Effector memory CD4-positive, alpha-beta T cell (primary cell): ENCODE data around the gene SEC24D.
"Not testable (repeated sequence)": the region's sequence is repeated elsewhere in the genome, so short reads cannot be mapped to it uniquely, and the experiment has no call there.

ENCODE experiments used
- DNase-seq, 3 donors: peaks; one replicate each; pipeline ENCODE4 v3.0.0-alpha.2; 2020
- H3K27ac ChIP-seq: 2 replicates; pipeline ENCODE4 v1.7.0; 2013; ENCODE audit warnings: mild to moderate bottlenecking, low read length, moderate library complexity; ENCODE audit not compliant: insufficient read depth, poor library complexity, severe bottlenecking
- H3K27me3 ChIP-seq: replicated peaks from 2 replicates; pipeline ENCODE4 v1.7.0; 2013; ENCODE audit warnings: mild to moderate bottlenecking, low read length; ENCODE audit not compliant: insufficient read depth, control insufficient read depth, poor library complexity, severe bottlenecking
- H3K36me3 ChIP-seq: 2 replicates; pipeline ENCODE4 v1.7.0; 2013; ENCODE audit warnings: mild to moderate bottlenecking, low read length, moderate library complexity; ENCODE audit not compliant: control insufficient read depth, insufficient read depth
- H3K4me1 ChIP-seq: 2 replicates; pipeline ENCODE4 v1.7.0; 2013; ENCODE audit warnings: low read length, mild to moderate bottlenecking; ENCODE audit not compliant: control insufficient read depth, insufficient read depth, poor library complexity, severe bottlenecking
- H3K4me3 ChIP-seq: 2 replicates; pipeline ENCODE4 v1.7.0; 2013; ENCODE audit warnings: low read length, low read depth, mild to moderate bottlenecking; ENCODE audit not compliant: insufficient read depth, poor library complexity, severe bottlenecking
- H3K9me3 ChIP-seq: 2 replicates; pipeline ENCODE4 v1.7.0; 2013; ENCODE audit warnings: mild to moderate bottlenecking, low read length, moderate library complexity; ENCODE audit not compliant: control insufficient read depth

The SEC24D gene

DNA sequence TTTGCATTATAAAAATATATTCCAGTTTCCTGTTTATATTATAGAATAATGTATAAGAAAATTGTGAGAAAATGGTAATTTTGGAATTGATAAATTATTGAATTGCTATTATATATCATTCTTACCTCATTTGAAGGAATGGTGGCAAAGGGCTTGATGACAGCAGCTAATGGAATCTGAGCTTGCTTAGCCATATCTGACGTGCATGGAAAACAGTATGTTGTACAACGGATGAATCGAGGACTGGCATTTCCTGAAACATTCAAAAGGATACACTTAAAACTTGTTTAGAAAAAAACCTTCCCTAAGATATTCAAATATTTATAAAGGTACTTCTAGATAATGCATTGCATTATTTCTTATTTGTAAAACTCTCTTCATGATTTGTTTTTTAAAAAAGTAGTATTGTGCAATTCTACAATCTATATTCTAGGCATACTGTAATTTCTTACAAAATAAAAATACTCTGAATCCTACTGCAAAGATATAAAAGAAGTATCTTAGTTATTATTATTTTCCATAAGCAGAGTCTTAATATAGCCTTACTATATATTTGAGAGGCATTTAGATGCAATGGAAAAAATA, 38.3 kb downstream of the SEC24D start:
- Histone ChIP-seq H3K36me3 (peaks cover 34% of the 10 kb centered on the region), H3K27ac (no peak overlapping the region), H3K9me3 (no peaks in the 10 kb centered on the region), H3K27me3 (no peaks in the 10 kb centered on the region), H3K4me3 (no peak overlapping the region), H3K4me1 (no peaks in the 10 kb centered on the region)
- DNase-seq: no peak

DNA sequence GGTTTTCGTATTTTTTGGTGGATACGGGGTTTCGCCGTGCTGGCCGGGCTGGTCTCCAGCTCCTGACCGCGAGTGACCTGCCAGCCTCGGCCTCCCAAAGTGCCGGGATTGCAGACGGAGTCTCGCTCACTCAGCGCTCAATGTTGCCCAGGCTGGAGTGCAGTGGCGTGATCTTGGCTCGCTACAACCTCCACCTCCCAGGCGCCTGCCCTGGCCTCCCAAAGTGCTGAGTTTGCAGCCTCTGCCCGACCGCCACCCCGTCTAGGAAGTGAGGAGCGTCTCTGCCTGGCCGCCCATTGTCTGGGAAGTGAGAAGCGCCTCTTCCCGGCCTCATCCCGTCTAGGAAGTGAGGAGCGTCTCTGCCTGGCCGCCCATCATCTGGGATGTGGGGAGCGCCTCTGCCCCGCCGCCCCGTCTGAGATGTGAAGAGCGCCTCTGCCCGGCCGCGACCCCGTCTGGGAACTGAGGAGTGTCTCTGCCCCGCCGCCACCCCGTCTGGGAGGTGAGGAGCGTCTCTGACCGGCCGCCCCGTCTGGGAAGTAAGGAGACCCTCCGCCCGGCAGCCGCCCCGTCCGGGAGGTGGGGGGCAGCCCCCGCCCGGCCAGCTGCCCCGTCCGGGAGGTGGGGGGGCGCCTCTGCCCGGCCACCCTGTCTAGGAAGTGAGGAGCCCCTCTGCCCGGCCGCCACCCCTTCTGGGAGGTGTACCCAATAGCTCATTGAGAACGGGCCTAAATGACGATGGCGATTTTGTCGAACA, 44.1 kb downstream of the SEC24D start:
- not testable (repeated sequence) for H3K27ac ChIP-seq, H3K4me1 ChIP-seq, H3K4me3 ChIP-seq, DNase-seq, H3K27me3 ChIP-seq, H3K9me3 ChIP-seq
- peaks cover 16% of the 10 kb centered on the region for H3K36me3 ChIP-seq

DNA sequence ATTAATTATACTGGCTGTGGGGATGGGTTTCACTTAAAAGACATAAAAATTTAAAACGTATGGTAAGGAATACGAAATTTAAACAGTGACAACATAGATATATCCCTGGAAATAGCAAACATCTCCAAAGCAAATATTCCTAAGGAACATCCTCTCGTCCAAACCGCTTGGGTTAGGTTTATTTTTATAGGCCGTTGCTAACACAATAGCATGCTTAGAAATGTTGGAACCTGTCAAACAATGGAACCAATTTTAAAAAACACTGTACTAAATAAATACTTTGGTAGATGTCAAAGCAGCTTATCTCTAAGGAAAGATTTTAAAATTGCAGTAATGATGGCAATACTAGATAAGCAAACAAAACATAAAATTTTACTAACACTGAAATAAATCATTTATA, 45.4 kb downstream of the SEC24D start:
- Histone ChIP-seq H3K27ac (no peak overlapping the region), H3K9me3 (no peaks in the 10 kb centered on the region), H3K27me3 (no peaks in the 10 kb centered on the region), H3K4me1 (no peaks in the 10 kb centered on the region), H3K4me3 (no peak overlapping the region), H3K36me3 (peaks cover 2% of the 10 kb centered on the region)
- DNase-seq: no peak

DNA sequence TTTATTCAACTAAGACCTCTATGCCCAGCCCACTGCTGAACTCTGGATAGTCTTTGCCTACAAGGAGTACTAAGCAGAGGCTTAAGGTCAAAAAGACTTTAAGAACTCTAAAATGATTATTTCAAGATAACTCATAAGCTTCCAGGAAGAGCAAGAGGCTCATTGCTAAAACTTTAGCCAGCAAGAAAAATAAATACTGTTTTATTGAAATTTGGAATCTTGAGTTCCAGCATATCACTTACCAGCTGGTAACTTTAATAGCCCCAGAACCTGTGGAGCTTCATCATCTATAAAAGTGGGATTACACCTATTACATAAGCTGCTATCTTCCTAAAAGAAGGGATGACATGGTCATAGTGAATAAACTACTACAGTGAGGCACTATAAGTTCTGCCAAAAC, 47.0 kb downstream of the SEC24D start:
- Histone ChIP-seq H3K36me3 (no peaks in the 10 kb centered on the region), H3K27me3 (no peaks in the 10 kb centered on the region), H3K27ac (no peak overlapping the region), H3K9me3 (no peaks in the 10 kb centered on the region), H3K4me1 (no peaks in the 10 kb centered on the region), H3K4me3 (no peak overlapping the region)
- no peak for DNase-seq

DNA sequence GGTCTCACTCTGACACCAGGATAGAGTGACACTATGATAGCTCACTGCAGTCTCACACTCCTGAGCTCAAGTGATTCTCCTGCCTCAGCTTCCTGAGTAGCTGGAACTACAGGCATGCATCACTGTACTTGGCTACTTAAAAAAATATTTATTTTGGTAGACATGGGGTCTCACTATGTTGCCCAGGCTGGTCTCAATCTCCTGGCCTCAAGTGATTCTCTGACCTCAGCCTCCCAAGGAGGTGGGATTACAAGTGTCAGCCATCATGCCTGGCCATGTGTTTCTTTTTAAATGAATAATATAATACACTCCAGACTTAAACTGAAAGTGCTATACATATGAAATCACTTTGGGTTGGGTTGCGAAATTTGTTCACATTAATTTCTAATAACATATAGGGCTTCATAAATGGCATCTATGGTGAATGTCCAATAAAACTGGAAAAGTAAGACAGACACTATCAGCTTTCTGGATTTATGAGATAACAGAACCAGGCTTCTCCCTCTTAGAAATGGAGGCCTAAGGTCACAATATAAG, 48.0 kb downstream of the SEC24D start:
- no peaks in the 10 kb centered on the region for H3K9me3 ChIP-seq
- H3K4me1 ChIP-seq: no peaks in the 10 kb centered on the region
- no peak overlapping the region for H3K27ac ChIP-seq
- no peak for DNase-seq
- no peaks in the 10 kb centered on the region for H3K36me3 ChIP-seq
- no peaks in the 10 kb centered on the region for H3K27me3 ChIP-seq
- no peak overlapping the region for H3K4me3 ChIP-seq

DNA sequence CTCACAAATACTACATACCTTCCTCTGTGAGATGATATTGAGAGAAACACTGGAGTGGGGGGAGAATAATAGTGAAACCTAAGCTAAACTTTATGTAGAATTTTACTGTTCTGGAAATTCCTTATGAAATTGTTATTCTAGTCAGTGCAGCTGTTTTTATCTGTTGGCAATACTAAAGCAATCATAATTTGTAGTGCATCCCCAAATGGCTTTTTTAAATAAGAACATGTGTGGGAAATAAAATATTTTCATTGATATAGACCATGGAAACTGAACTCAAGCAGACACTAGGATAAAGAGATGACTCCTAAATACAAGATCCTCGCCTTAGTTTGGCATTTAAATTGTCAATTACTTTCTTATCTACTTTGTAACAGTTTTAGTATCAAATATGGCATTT, 51.1 kb downstream of the SEC24D start:
- Histone ChIP-seq H3K9me3 (no peaks in the 10 kb centered on the region), H3K4me3 (no peak overlapping the region), H3K27ac (no peak overlapping the region), H3K4me1 (no peaks in the 10 kb centered on the region), H3K27me3 (no peaks in the 10 kb centered on the region), H3K36me3 (no peaks in the 10 kb centered on the region)
- DNase-seq: no peak

DNA sequence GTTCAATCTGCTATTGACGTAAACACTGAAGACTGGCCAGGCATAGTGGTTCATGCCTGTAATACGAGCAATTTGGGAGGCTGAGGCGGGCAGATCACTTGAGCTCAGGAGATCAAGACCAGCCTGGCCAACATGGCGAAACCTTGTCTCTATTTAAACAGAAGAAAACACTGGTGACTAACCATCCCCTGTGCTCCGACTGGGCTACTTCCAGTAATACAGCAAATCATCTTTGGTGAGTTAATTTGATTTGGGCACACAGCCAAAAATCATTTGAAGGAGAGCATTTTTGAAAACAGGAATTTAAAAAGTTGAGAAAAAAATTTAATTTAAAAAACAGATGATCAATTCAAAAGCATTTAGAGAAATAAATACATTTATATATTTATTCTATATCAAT, 52.0 kb downstream of the SEC24D start:
- Histone ChIP-seq H3K4me3 (no peak overlapping the region), H3K36me3 (no peaks in the 10 kb centered on the region), H3K9me3 (no peaks in the 10 kb centered on the region), H3K4me1 (no peaks in the 10 kb centered on the region), H3K27ac (no peak overlapping the region), H3K27me3 (no peaks in the 10 kb centered on the region)
- DNase-seq: no peak

DNA sequence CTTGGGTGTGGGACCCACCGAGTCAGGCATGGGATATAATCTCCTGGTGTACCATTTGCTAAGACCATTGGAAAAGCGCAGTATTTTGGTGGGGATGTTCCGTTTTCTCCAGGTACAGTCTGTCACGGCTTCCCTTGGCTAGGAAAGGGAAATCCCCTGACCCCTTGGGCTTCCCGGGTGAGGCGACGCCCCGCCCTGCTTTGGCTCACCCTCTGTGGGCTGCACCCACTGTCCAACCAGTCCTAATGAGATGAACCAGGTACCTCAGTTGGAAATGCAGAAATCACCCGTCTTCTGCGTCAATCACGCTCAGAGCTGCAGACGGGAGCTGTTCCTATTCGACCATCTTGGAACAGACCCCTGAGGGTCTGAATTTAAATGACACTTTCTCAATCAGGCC, 53.0 kb downstream of the SEC24D start:
- not testable (repeated sequence) for DNase-seq, H3K9me3 ChIP-seq, H3K27ac ChIP-seq, H3K4me1 ChIP-seq, H3K27me3 ChIP-seq, H3K4me3 ChIP-seq, H3K36me3 ChIP-seq

DNA sequence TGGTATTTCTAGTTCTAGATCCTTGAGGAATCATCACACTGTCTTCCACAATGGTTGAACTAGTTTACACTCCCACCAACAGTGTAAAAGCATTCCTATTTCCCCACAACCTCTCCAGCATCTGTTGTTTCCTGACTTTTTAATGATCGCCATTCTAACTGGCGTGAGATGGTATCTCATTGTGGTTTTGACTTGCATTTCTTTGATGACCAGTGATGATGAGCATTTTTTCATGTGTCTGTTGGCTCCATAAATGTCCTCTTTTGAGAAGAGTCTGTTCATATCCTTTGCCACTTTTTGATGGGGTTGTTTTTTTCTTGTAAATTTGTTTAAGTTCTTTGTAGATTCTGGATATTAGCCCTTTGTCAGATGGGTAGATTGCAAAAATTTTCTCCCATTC, 58.3 kb downstream of the SEC24D start:
- H3K27me3 ChIP-seq, H3K9me3 ChIP-seq, H3K4me1 ChIP-seq, H3K27ac ChIP-seq, H3K36me3 ChIP-seq, DNase-seq, H3K4me3 ChIP-seq: not testable (repeated sequence)

DNA sequence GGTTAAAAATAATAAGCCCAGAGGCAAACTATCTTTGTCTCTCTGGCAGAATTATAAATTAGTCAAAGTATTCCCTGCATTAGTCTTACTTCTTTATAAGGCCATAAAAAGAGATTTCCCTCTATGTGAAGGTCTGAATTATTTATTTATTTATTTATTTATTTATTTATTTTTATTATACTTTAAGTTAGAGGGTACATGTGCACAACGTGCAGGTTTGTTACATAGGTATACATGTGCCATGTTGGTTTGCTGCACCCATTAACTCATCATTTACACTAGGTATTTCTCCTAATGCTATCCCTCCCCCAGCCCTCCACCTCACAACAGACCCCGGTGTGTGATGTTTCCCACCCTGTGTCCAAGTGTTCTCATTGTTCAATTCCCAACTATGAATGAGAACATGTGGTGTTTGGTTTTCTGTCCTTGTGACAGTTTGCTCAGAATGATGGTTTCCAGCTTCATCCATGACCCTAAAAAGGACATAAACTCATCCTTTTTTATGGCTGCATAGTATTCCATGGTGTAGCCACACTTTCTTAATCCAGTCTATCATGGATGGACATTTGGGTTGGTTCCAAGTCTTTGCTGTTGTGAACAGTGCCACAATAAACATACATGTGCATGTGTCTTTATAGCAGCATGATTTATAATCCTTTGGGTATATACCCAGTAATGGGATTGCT, 58.8 kb downstream of the SEC24D start:
- not testable (repeated sequence) for H3K4me3 ChIP-seq, H3K36me3 ChIP-seq, H3K27me3 ChIP-seq, H3K27ac ChIP-seq, H3K9me3 ChIP-seq, DNase-seq, H3K4me1 ChIP-seq
